Panc1 (cell line): Measurements from ENCODE around the gene SIRT7. TPM values are rescaled to one million over a fixed set of nuclear protein-coding genes. Genes with fewer than 3 reads are reported as not detected.

Experiments
- ATAC-seq: fragments of 200-7000 bp; cut with Tn5 transposase; 2 replicates; pipeline ENCODE4 v1.9.1; 2020; ENCODE audit warnings: mild to moderate bottlenecking, moderate library complexity
- BruUV-seq: library from RNA; stranded (reverse); fragments of 400-500 nt; replicated peaks from 2 replicates; lab custom pipeline; 2021; lab: Mats Ljungman, UMichigan
- CTCF ChIA-PET: fragments of 300-600 bp; sonication (Branson Sonifier 250); formaldehyde crosslinking; loops from one replicate; lab custom pipeline; 2022; ENCODE audit warnings: antibody characterized with exemption; lab: Charles Lee
- POLR2A ChIA-PET: fragments of 300-600 bp; sonication (Branson Sonifier 250); formaldehyde crosslinking; loops from one replicate; lab custom pipeline; 2022; ENCODE audit warnings: antibody characterized with exemption; lab: Charles Lee
- DNase-seq: peaks from one replicate; pipeline ENCODE4 v3.0.0-alpha.2; 2010; ENCODE audit warnings: low read depth, low spot score
- H3K27ac ChIP-seq: 2 replicates; pipeline ENCODE4 v1.5.1; 2011; ENCODE audit warnings: mild to moderate bottlenecking, low read length, inconsistent platforms
- H3K27me3 ChIP-seq: fragments of 200-500 bp; sonication (Bioruptor generic); 2 replicates; pipeline ENCODE4 v1.6.0; 2014; ENCODE audit warnings: low read length, inconsistent platforms; ENCODE audit not compliant: control insufficient read depth, insufficient read depth
- H3K36me3 ChIP-seq: fragments of 200-500 bp; sonication (Bioruptor generic); 2 replicates; pipeline ENCODE4 v1.5.1; 2014; ENCODE audit warnings: inconsistent platforms, mild to moderate bottlenecking, low read length, moderate library complexity; ENCODE audit not compliant: control insufficient read depth, insufficient read depth
- H3K4me1 ChIP-seq: 2 replicates; pipeline ENCODE4 v1.5.1; 2011; ENCODE audit warnings: inconsistent platforms, mild to moderate bottlenecking, low read length, moderate library complexity; ENCODE audit not compliant: control insufficient read depth, insufficient read depth
- H3K4me3 ChIP-seq, 2 experiments: 2 replicates each; pipeline ENCODE4 v1.5.1; 2011 to 2012; ENCODE audit warnings: low read depth in 2 of 2, low read length in 2 of 2, mild to moderate bottlenecking in 2 of 2, inconsistent platforms in 1 of 2, moderate library complexity in 1 of 2
- H3K9me3 ChIP-seq: fragments of 200-500 bp; sonication (Bioruptor generic); 2 replicates; pipeline ENCODE4 v1.5.1; 2014; ENCODE audit warnings: low read depth, mild to moderate bottlenecking, inconsistent platforms, low read length, moderate library complexity; ENCODE audit not compliant: control insufficient read depth, insufficient read depth
- CTCF ChIP-seq: fragments of 450-650 bp; IDR thresholded peaks from 2 replicates; pipeline ENCODE4 v1.5.1; 2017; ENCODE audit warnings: mild to moderate bottlenecking
- POLR2AphosphoS5 ChIP-seq: IDR thresholded peaks from 2 replicates; pipeline ENCODE4 v1.6.1; 2012; ENCODE audit warnings: mild to moderate bottlenecking, low read depth, low read length, moderate library complexity
- REST ChIP-seq, 2 experiments: IDR thresholded peaks; 2 replicates each; pipeline ENCODE4 v1.6.1; 2011 to 2012; ENCODE audit warnings: low read depth in 2 of 2, control low read depth in 1 of 2, low read length in 1 of 2, mild to moderate bottlenecking in 1 of 2, moderate library complexity in 1 of 2; ENCODE audit not compliant: insufficient read depth in 1 of 2
- SIN3A ChIP-seq: IDR thresholded peaks from 2 replicates; pipeline ENCODE4 v1.6.1; 2012; ENCODE audit warnings: low read depth, mild to moderate bottlenecking, low read length, moderate library complexity, borderline replicate concordance; ENCODE audit not compliant: insufficient read depth
- TCF7L2 ChIP-seq: IDR thresholded peaks from 2 replicates; pipeline ENCODE4 v1.6.1; 2011; ENCODE audit warnings: mild to moderate bottlenecking, low read depth, low read length, inconsistent platforms
- in situ Hi-C: cut with HindIII; loops from 2 replicates; pipeline ENCODE4 v1.10.0; 2016; ENCODE audit warnings: low sequenced_read_pairs, low pct_unique_long_range_greater_than_20kb
- intact Hi-C: fragments of 100-400 bp; cut with micrococcal nuclease; formaldehyde crosslinking; loops from one replicate; pipeline ENCODE4 v1.10.0; 2022; ENCODE audit not compliant: unreplicated experiment
- total RNA-seq: library from RNA; stranded (reverse); gene quantifications from one replicate; pipeline ENCODE4 v1.2.1, GENCODE V29; 2021; ENCODE audit not compliant: unreplicated experiment

The SIRT7 gene
- total RNA-seq, 1 experiment from 2014 or later, result 82.5 TPM

- ATAC-seq, result no peak
- ChIA-PET POLR2A (no interaction called here), CTCF (no interaction called here)
- H3K4me3 ChIP-seq, result no peak overlapping the region
- DNase-seq, result no peak
- no peaks in the 10 kb centered on the region for H3K27me3 ChIP-seq
- intact Hi-C loops (no loop called here), in situ Hi-C loops (no loop called here)
- no peak for TF ChIP-seq POLR2AphosphoS5
- TF ChIP-seq REST (IDR thresholded peaks at IDR 0.05; ENCODE audit: insufficient read depth in 1 of 2, low read depth in 2 of 2, low read length in 1 of 2), result no peak
- no peak for TF ChIP-seq CTCF
- TF ChIP-seq TCF7L2, result no peak
- H3K27ac ChIP-seq, result no peak overlapping the region
- H3K9me3 ChIP-seq, result no peaks in the 10 kb centered on the region
- BruUV-seq, result no TSS peak
- peaks cover 2% of the 10 kb centered on the region; the same call in 1 of the 2 replicates for H3K4me1 ChIP-seq
- H3K36me3 ChIP-seq, result peaks cover 3% of the 10 kb centered on the region; the same call in 1 of the 2 replicates
Observed at GRCh38 chr17:81940538-81941483, 22.8 kb upstream of the SIRT7 start.

- Histone ChIP-seq H3K36me3 (peaks cover 3% of the 10 kb centered on the region; the same call in 1 of the 2 replicates), H3K9me3 (no peaks in the 10 kb centered on the region), H3K4me1 (peaks cover 8% of the 10 kb centered on the region; the same call in 1 of the 2 replicates), H3K4me3 (no peak overlapping the region), H3K27ac (no peak overlapping the region), H3K27me3 (no peaks in the 10 kb centered on the region)
- TF ChIP-seq TCF7L2 (no peak), POLR2AphosphoS5 (no peak), CTCF (no peak), REST (IDR thresholded peaks at IDR 0.05; ENCODE audit: insufficient read depth in 1 of 2, low read depth in 2 of 2, low read length in 1 of 2) (no peak), SIN3A (no peak)
- BruUV-seq, result no TSS peak
- intact Hi-C loops (no loop called here), in situ Hi-C loops (no loop called here)
- ATAC-seq (no peak), DNase-seq (no peak)
- POLR2A ChIA-PET, result no interaction called here
- CTCF ChIA-PET, result no interaction called here
Observed at GRCh38 chr17:81939881-81940385, 22.0 kb upstream of the SIRT7 start.
